Left ventricle myocardium inferior (tissue), 1 donor: Measurements from ENCODE around the gene NEO1. TPM values are rescaled to one million over a fixed set of nuclear protein-coding genes. Genes with fewer than 3 reads are reported as not detected.

Source experiments
- DNase-seq: peaks from one replicate; pipeline ENCODE4 v3.0.0-alpha.2; 2020
- H3K27ac ChIP-seq: fragments of 200-600 bp; replicated peaks from 2 replicates; pipeline ENCODE4 v1.8.0; 2021
- H3K27me3 ChIP-seq: fragments of 200-600 bp; 2 replicates; pipeline ENCODE4 v1.8.0; 2021; ENCODE audit warnings: low read depth
- H3K36me3 ChIP-seq: fragments of 200-600 bp; 2 replicates; pipeline ENCODE4 v1.8.0; 2021
- H3K4me1 ChIP-seq: fragments of 200-600 bp; 2 replicates; pipeline ENCODE4 v1.8.0; 2021
- H3K4me3 ChIP-seq: fragments of 200-600 bp; 2 replicates; pipeline ENCODE4 v1.8.0; 2021; ENCODE audit warnings: mild to moderate bottlenecking, moderate library complexity
- H3K9me3 ChIP-seq: fragments of 200-600 bp; replicated peaks from 2 replicates; pipeline ENCODE4 v1.8.0; 2021
- CTCF ChIP-seq: fragments of 200-600 bp; IDR thresholded peaks from 2 replicates; pipeline ENCODE4 v1.8.0; 2021; ENCODE audit warnings: antibody characterized with exemption, mild to moderate bottlenecking, borderline replicate concordance
- intact Hi-C: fragments of 100-400 bp; cut with micrococcal nuclease; formaldehyde crosslinking; loops from one replicate; pipeline ENCODE4 v1.11.0; 2022
- total RNA-seq: library from RNA; stranded (reverse); fragmentation: NEBNext Ultra II Directional; extraction: Animal tissue kit (Norgen Biotek cat#: 25700); gene quantifications from one replicate; pipeline ENCODE4 v1.2.1, GENCODE V29; 2021
- donor health status: DM: no; HTN: yes; CAD: no; lungs with severe emphysema.

The NEO1 gene
- total RNA-seq, 1 donor from 2014 or later, result 9.0 TPM

GRCh38 chr15:73329501-73330200, 277.4 kb downstream of the NEO1 start:
- intact Hi-C loops, result no loop called here

GRCh38 chr15:73330206-73331051, 278.2 kb downstream of the NEO1 start:
- no peak for DNase-seq

More at GRCh38 chr15:73329501-73330200, 277.4 kb downstream of the NEO1 start:
- no peak overlapping the region for H3K4me3 ChIP-seq
- H3K36me3 ChIP-seq, result no peaks in the 10 kb centered on the region
- DNase-seq, result no peak
- H3K27me3 ChIP-seq, result no peaks in the 10 kb centered on the region
- no peaks in the 10 kb centered on the region for H3K9me3 ChIP-seq
- peaks cover 13% of the 10 kb centered on the region for H3K4me1 ChIP-seq
- H3K27ac ChIP-seq, result no peak overlapping the region
- no peak for TF ChIP-seq CTCF

GRCh38 chr15:73331501-73331900, 279.2 kb downstream of the NEO1 start:
- H3K27ac ChIP-seq, result no peak overlapping the region
- DNase-seq, result no peak
- no peaks in the 10 kb centered on the region for H3K36me3 ChIP-seq
- TF ChIP-seq CTCF, result no peak
- intact Hi-C loops, result no loop called here
- no peaks in the 10 kb centered on the region for H3K9me3 ChIP-seq
- H3K4me3 ChIP-seq, result no peak overlapping the region
- H3K4me1 ChIP-seq, result peaks cover 25% of the 10 kb centered on the region
- H3K27me3 ChIP-seq, result no peaks in the 10 kb centered on the region

More at GRCh38 chr15:73330206-73331051, 278.2 kb downstream of the NEO1 start:
- intact Hi-C loops, result no loop called here
- H3K36me3 ChIP-seq, result no peaks in the 10 kb centered on the region
- TF ChIP-seq CTCF, result no peak
- no peak overlapping the region for H3K4me3 ChIP-seq
- no peaks in the 10 kb centered on the region for H3K27me3 ChIP-seq
- no peaks in the 10 kb centered on the region for H3K9me3 ChIP-seq
- H3K27ac ChIP-seq, result no peak overlapping the region
- H3K4me1 ChIP-seq, result peaks cover 21% of the 10 kb centered on the region

- peaks cover 25% of the 10 kb centered on the region for H3K4me1 ChIP-seq
- H3K9me3 ChIP-seq, result no peaks in the 10 kb centered on the region
- H3K27me3 ChIP-seq, result no peaks in the 10 kb centered on the region
- no peak overlapping the region for H3K27ac ChIP-seq
- no peak for TF ChIP-seq CTCF
- no peaks in the 10 kb centered on the region for H3K36me3 ChIP-seq
- DNase-seq, result no peak
- intact Hi-C loops, result no loop called here
- H3K4me3 ChIP-seq, result no peak overlapping the region
Measured at GRCh38 chr15:73331991-73332925, 280.0 kb downstream of the NEO1 start.

GRCh38 chr15:73333001-73333400, 280.7 kb downstream of the NEO1 start:
- intact Hi-C loops, result no loop called here
- no peak overlapping the region for H3K27ac ChIP-seq
- H3K27me3 ChIP-seq, result no peaks in the 10 kb centered on the region
- no peak overlapping the region for H3K4me3 ChIP-seq
- no peak for TF ChIP-seq CTCF
- no peaks in the 10 kb centered on the region for H3K36me3 ChIP-seq
- no peaks in the 10 kb centered on the region for H3K9me3 ChIP-seq
- DNase-seq, result no peak
- H3K4me1 ChIP-seq, result peaks cover 25% of the 10 kb centered on the region
